ENCODE results near the gene RPL15. TPM values are rescaled to one million over a fixed set of nuclear protein-coding genes. Genes with fewer than 3 reads are reported as not detected.

Gene RPL15
- total and polyA plus RNA-seq, 2 donors (not counting 1 experiment from before 2014, with no cell fraction given): 2,177 to 5,195 TPM

DNA sequence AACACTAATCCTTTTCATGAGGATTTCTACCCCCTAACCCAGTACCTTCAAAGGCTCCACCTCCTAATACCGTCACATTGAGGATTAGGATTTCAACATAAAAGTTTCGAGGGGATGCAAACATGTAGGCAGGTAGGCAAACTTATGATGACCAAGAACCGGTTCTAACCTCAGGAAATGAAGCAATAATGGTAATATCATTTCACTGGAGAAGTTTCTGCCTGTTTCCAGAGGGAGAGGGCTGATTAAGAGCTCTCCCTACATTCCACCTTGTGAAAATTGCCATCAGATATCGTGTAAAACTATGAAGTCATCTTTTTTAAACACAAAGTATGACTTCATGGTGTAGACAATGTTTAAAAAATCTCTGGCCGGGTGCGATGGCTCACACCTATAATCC is 31.7 kb upstream of the RPL15 start:
- H3K9ac ChIP-seq (ENCODE audit: low read length): no peak overlapping the region
- peaks cover 17% of the 10 kb centered on the region for H3K4me1 Mint-ChIP-seq
- no peak overlapping the region for H3K27ac ChIP-seq (ENCODE audit: low read length in 2 of 2)
- no peaks in the 10 kb centered on the region for H3K27me3 Mint-ChIP-seq
- H3K9me3 Mint-ChIP-seq (ENCODE audit: insufficient read depth): no peaks in the 10 kb centered on the region
- POLR2A ChIA-PET: no interaction called here
- no peak overlapping the region for H3K4me3 Mint-ChIP-seq
- peaks cover 3% of the 10 kb centered on the region for H3K79me2 ChIP-seq (ENCODE audit: control insufficient read depth, insufficient read depth, low read length)
- H3K4me3 ChIP-seq (ENCODE audit: control extremely low read depth in 1 of 5, extremely low read depth in 1 of 5, insufficient read depth in 1 of 5, low read depth in 2 of 5, low read length in 4 of 5): no peak overlapping the region
- DNase-seq: no peak
- H3K27ac Mint-ChIP-seq: no peak overlapping the region
- intact Hi-C loops (cut with micrococcal nuclease): loop anchor here (5.0 kb wide), 1 partner anchor 302 kb away; no protein-coding TSS in a partner anchor
- ATAC-seq (ENCODE audit: low read depth): no peak
- H3K9me3 ChIP-seq (ENCODE audit: control extremely low read depth in 1 of 3, control insufficient read depth in 2 of 3, insufficient read depth in 1 of 3, low read length in 2 of 3): peaks cover 0 to 8% (median 0%) of the 10 kb centered on the region in 3 donors
- peaks cover 0 to 8% of the 10 kb centered on the region in 2 experiments for H3K36me3 ChIP-seq (replicated peaks in 1 of 2; ENCODE audit: control extremely low read depth in 1 of 2, control insufficient read depth in 1 of 2, extremely low read depth in 1 of 2, insufficient read depth in 2 of 2, low read length in 1 of 2)
- CTCF ChIA-PET: no interaction called here
- H3K4me2 ChIP-seq (replicated peaks; ENCODE audit: low read depth, low read length, poor library complexity, severe bottlenecking): no peak overlapping the region
- peaks cover 15% of the 10 kb centered on the region for H4K20me1 ChIP-seq (ENCODE audit: control insufficient read depth, insufficient read depth, low read length, poor library complexity, severe bottlenecking)
- H3K27me3 ChIP-seq (replicated peaks in 1 of 4; ENCODE audit: control extremely low read depth in 1 of 4, control insufficient read depth in 3 of 4, insufficient read depth in 4 of 4, low read length in 3 of 4): no peaks in the 10 kb centered on the region
- peaks cover 0 to 7% of the 10 kb centered on the region in 2 donors for H3K4me1 ChIP-seq (ENCODE audit: control insufficient read depth in 2 of 2, insufficient read depth in 2 of 2, low read length in 2 of 2)
- WGBS (ENCODE audit: insufficient coverage): no CpG with 5 or more reads among the region's 6 CpGs
- H2AFZ ChIP-seq (ENCODE audit: insufficient read depth, low read depth, low read length, poor library complexity, severe bottlenecking): no peak overlapping the region
- TF ChIP-seq, protein P1, sequence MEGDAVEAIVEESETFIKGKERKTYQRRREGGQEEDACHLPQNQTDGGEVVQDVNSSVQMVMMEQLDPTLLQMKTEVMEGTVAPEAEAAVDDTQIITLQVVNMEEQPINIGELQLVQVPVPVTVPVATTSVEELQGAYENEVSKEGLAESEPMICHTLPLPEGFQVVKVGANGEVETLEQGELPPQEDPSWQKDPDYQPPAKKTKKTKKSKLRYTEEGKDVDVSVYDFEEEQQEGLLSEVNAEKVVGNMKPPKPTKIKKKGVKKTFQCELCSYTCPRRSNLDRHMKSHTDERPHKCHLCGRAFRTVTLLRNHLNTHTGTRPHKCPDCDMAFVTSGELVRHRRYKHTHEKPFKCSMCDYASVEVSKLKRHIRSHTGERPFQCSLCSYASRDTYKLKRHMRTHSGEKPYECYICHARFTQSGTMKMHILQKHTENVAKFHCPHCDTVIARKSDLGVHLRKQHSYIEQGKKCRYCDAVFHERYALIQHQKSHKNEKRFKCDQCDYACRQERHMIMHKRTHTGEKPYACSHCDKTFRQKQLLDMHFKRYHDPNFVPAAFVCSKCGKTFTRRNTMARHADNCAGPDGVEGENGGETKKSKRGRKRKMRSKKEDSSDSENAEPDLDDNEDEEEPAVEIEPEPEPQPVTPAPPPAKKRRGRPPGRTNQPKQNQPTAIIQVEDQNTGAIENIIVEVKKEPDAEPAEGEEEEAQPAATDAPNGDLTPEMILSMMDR (IDR thresholded peaks at IDR 0.05): no peak
- no peak for TF ChIP-seq EZH2 (IDR thresholded peaks at IDR 0.05; ENCODE audit: borderline replicate concordance, insufficient read depth, low read depth, low read length, poor library complexity, severe bottlenecking)

DNA sequence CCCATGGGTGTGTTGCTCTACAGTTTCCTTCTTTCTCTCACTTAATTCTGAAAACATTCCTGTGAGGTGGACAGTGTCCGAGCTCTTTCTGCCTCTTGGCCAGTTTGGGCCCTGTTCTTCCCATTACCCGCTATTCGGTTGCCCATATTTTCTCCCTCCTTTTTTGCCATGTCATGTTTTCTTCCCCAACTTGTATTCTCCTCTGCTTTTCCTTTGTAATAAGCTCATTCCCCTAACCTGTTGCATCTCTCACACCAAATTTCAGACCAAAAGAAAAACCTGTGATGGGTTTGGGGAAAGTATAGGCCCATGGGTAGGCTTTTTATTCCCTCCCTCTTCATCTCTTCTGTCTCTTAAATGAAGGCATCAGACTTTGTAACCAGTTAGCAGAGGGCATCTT is 30.6 kb upstream of the RPL15 start:
- Histone ChIP-seq H4K20me1 (ENCODE audit: control insufficient read depth, insufficient read depth, low read length, poor library complexity, severe bottlenecking) (peaks cover 15% of the 10 kb centered on the region), H3K9me3 (ENCODE audit: control extremely low read depth in 1 of 3, control insufficient read depth in 2 of 3, insufficient read depth in 1 of 3, low read length in 2 of 3) (peaks cover 0 to 8% (median 0%) of the 10 kb centered on the region in 3 donors), H3K36me3 (replicated peaks in 1 of 2; ENCODE audit: control extremely low read depth in 1 of 2, control insufficient read depth in 1 of 2, extremely low read depth in 1 of 2, insufficient read depth in 2 of 2, low read length in 1 of 2) (peaks cover 0 to 17% of the 10 kb centered on the region in 2 experiments), H3K27me3 (replicated peaks in 1 of 4; ENCODE audit: control extremely low read depth in 1 of 4, control insufficient read depth in 3 of 4, insufficient read depth in 4 of 4, low read length in 3 of 4) (no peaks in the 10 kb centered on the region), H3K9ac (ENCODE audit: low read length) (no peak overlapping the region), H2AFZ (ENCODE audit: insufficient read depth, low read depth, low read length, poor library complexity, severe bottlenecking) (no peak overlapping the region), H3K27ac (ENCODE audit: low read length in 2 of 2) (peak overlapping the region in 1 of 2 donors; percentile 14), H3K4me3 (ENCODE audit: control extremely low read depth in 1 of 5, extremely low read depth in 1 of 5, insufficient read depth in 1 of 5, low read depth in 2 of 5, low read length in 4 of 5) (no peak overlapping the region), H3K4me1 (ENCODE audit: control insufficient read depth in 2 of 2, insufficient read depth in 2 of 2, low read length in 2 of 2) (peaks cover 0 to 1% of the 10 kb centered on the region in 2 donors), H3K4me2 (replicated peaks; ENCODE audit: low read depth, low read length, poor library complexity, severe bottlenecking) (no peak overlapping the region), H3K79me2 (ENCODE audit: control insufficient read depth, insufficient read depth, low read length) (peaks cover 2% of the 10 kb centered on the region)
- ChIA-PET POLR2A (no interaction called here), CTCF (interaction anchor here (6.9 kb wide), 1 partner anchor 351 kb away, joined by 92 read pairs; no protein-coding TSS in a partner anchor)
- Mint-ChIP-seq H3K4me3 (no peak overlapping the region), H3K27ac (no peak overlapping the region), H3K9me3 (ENCODE audit: insufficient read depth) (no peaks in the 10 kb centered on the region), H3K27me3 (no peaks in the 10 kb centered on the region), H3K4me1 (peaks cover 9% of the 10 kb centered on the region)
- ATAC-seq (ENCODE audit: low read depth) (no peak), DNase-seq (no peak)
- TF ChIP-seq, protein P1 (IDR thresholded peaks at IDR 0.05): no peak
- no peak for TF ChIP-seq EZH2 (IDR thresholded peaks at IDR 0.05; ENCODE audit: borderline replicate concordance, insufficient read depth, low read depth, low read length, poor library complexity, severe bottlenecking)
- intact Hi-C loops (cut with micrococcal nuclease): loop anchor here (5.0 kb wide), 1 partner anchor 301 kb away; no protein-coding TSS in a partner anchor
- WGBS (ENCODE audit: insufficient coverage): 100% methylated on average over 3 of the region's 3 CpGs
